IMR-90 (cell line): ENCODE measurements around the gene MCF2L2. TPM values are rescaled to one million over a fixed set of nuclear protein-coding genes. Genes with fewer than 3 reads are reported as not detected.

Experiments used
- ATAC-seq: fragments of 200-7000 bp; cut with Tn5 transposase; 2 replicates; pipeline ENCODE4 v1.9.1; 2020; ENCODE audit warnings: low read depth, mild to moderate bottlenecking, moderate library complexity
- BruUV-seq: library from RNA; stranded (reverse); fragments of 400-500 nt; replicated peaks from 2 replicates; lab custom pipeline; 2021; lab: Mats Ljungman, UMichigan
- CTCF ChIA-PET: fragments of 300-600 bp; formaldehyde crosslinking; extraction: SDS; loops from one replicate; lab custom pipeline; 2021; ENCODE audit warnings: antibody characterized with exemption; lab: Yijun Ruan, JAX
- POLR2A ChIA-PET: fragments of 300-600 bp; sonication (Branson Sonifier 250); formaldehyde crosslinking; loops from one replicate; lab custom pipeline; 2022; ENCODE audit warnings: antibody characterized with exemption; ENCODE audit not compliant: unreplicated experiment; lab: Charles Lee
- DNase-seq: peaks from one replicate; pipeline ENCODE4 v3.0.0; 2013
- H2AFZ ChIP-seq: replicated peaks from 2 replicates; pipeline ENCODE3; 2013; ENCODE audit warnings: low read length, mild to moderate bottlenecking; ENCODE audit not compliant: poor library complexity
- H2AK5ac ChIP-seq: 2 replicates; pipeline ENCODE4 v1.6.1; 2013; ENCODE audit warnings: low read depth, low read length, inconsistent platforms
- H2AK9ac ChIP-seq: replicated peaks from 2 replicates; pipeline ENCODE3; 2013; ENCODE audit warnings: mild to moderate bottlenecking, low read depth, low read length, moderate library complexity; ENCODE audit not compliant: poor library complexity
- H2BK120ac ChIP-seq: 2 replicates; pipeline ENCODE4 v1.6.1; 2013; ENCODE audit warnings: low read depth, low read length, inconsistent platforms
- H2BK15ac ChIP-seq: 3 replicates; pipeline ENCODE4 v1.6.1; 2013; ENCODE audit warnings: low read depth, low read length, inconsistent platforms
- H2BK20ac ChIP-seq: 2 replicates; pipeline ENCODE4 v1.6.1; 2013; ENCODE audit warnings: low read depth, mild to moderate bottlenecking, inconsistent platforms, low read length, moderate library complexity
- H2BK5ac ChIP-seq: 2 replicates; pipeline ENCODE4 v1.6.1; 2013; ENCODE audit warnings: mild to moderate bottlenecking, low read depth, low read length, inconsistent platforms; ENCODE audit not compliant: poor library complexity, severe bottlenecking
- H3K14ac ChIP-seq: replicated peaks from 2 replicates; pipeline ENCODE4 v1.6.1; 2013; ENCODE audit warnings: low read depth, low read length, inconsistent platforms
- H3K18ac ChIP-seq: 2 replicates; pipeline ENCODE4 v1.6.1; 2013; ENCODE audit warnings: low read depth, low read length, control low read depth
- H3K23ac ChIP-seq: 2 replicates; pipeline ENCODE4 v1.6.1; 2013; ENCODE audit warnings: low read depth, low read length, inconsistent platforms
- H3K27ac ChIP-seq: 2 replicates; pipeline ENCODE4 v1.5.1; 2013; ENCODE audit warnings: mild to moderate bottlenecking, control low read depth, low read length; ENCODE audit not compliant: insufficient read depth
- H3K27me3 ChIP-seq: 2 replicates; pipeline ENCODE4 v1.6.1; 2013; ENCODE audit warnings: low read length; ENCODE audit not compliant: control insufficient read depth, insufficient read depth
- H3K36me3 ChIP-seq: 2 replicates; pipeline ENCODE4 v1.6.1; 2013; ENCODE audit warnings: low read length, mixed read lengths; ENCODE audit not compliant: control insufficient read depth, insufficient read depth
- H3K4ac ChIP-seq: 2 replicates; pipeline ENCODE4 v1.6.1; 2013; ENCODE audit warnings: low read depth, low read length, inconsistent platforms
- H3K4me1 ChIP-seq: 2 replicates; pipeline ENCODE4 v1.6.1; 2013; ENCODE audit warnings: low read length, mixed read lengths; ENCODE audit not compliant: control insufficient read depth, insufficient read depth
- H3K4me2 ChIP-seq: 2 replicates; pipeline ENCODE4 v1.6.1; 2013; ENCODE audit warnings: low read depth, mild to moderate bottlenecking, control low read depth, low read length, moderate library complexity
- H3K4me3 ChIP-seq: 2 replicates; pipeline ENCODE4 v1.5.1; 2013; ENCODE audit warnings: low read depth, mild to moderate bottlenecking, control low read depth, low read length, moderate library complexity; ENCODE audit not compliant: insufficient read depth
- H3K56ac ChIP-seq: 2 replicates; pipeline ENCODE4 v1.6.1; 2013; ENCODE audit warnings: low read length, inconsistent platforms; ENCODE audit not compliant: insufficient read depth; ENCODE audit errors: extremely low read depth
- H3K79me1 ChIP-seq, 2 experiments: 2 replicates each; pipeline ENCODE4 v1.6.1; 2013; ENCODE audit warnings: low read length in 2 of 2, inconsistent platforms in 1 of 2, low read depth in 1 of 2
- H3K9ac ChIP-seq: 2 replicates; pipeline ENCODE4 v1.6.1; 2013; ENCODE audit warnings: low read depth, low read length, control low read depth
- H3K9me1 ChIP-seq: 2 replicates; pipeline ENCODE4 v1.6.1; 2013; ENCODE audit warnings: low read length, inconsistent platforms; ENCODE audit not compliant: insufficient read depth
- H3K9me3 ChIP-seq: 2 replicates; pipeline ENCODE4 v1.6.1; 2013; ENCODE audit warnings: low read length; ENCODE audit not compliant: control insufficient read depth, insufficient read depth
- H4K20me1 ChIP-seq: 2 replicates; pipeline ENCODE4 v1.6.1; 2013; ENCODE audit warnings: low read length, inconsistent platforms; ENCODE audit not compliant: insufficient read depth
- H4K5ac ChIP-seq: 2 replicates; pipeline ENCODE4 v1.6.1; 2013; ENCODE audit warnings: mild to moderate bottlenecking, low read depth, low read length, control low read depth
- H4K8ac ChIP-seq, 2 experiments: 2 replicates each; pipeline ENCODE4 v1.6.1; 2013; ENCODE audit warnings: low read depth in 2 of 2, low read length in 2 of 2, control low read depth in 1 of 2, inconsistent platforms in 1 of 2
- H4K91ac ChIP-seq: 2 replicates; pipeline ENCODE4 v1.6.1; 2013; ENCODE audit warnings: low read depth, low read length, inconsistent platforms; ENCODE audit not compliant: insufficient read depth
- BHLHE40 ChIP-seq: fragments of 150-350 bp; IDR thresholded peaks from 2 replicates; pipeline ENCODE4 v1.6.1; 2016; ENCODE audit warnings: mild to moderate bottlenecking, low read depth, low read length
- WGBS, 2 experiments: methylation state at CpG; one replicate each; pipeline versions ENCODE4 v1.1.5 to v1.1.7; 2013; ENCODE audit warnings: missing lambda C conversion rate in 2 of 2; ENCODE audit not compliant: insufficient read length in 1 of 2; ENCODE audit errors: extremely low coverage in 2 of 2; 5-methylcytosine and 5-hydroxymethylcytosine counted together
- dilution Hi-C: fragments of 300-500 bp; cut with HindIII; formaldehyde crosslinking; loops from one replicate; pipeline ENCODE4 v1.14.3; 2018; ENCODE audit warnings: low sequenced_read_pairs; ENCODE audit not compliant: unreplicated experiment
- in situ Hi-C: fragments of 300-500 bp; cut with MboI; formaldehyde crosslinking; loops from 3 replicates; pipeline ENCODE4 v1.14.3; 2019; ENCODE audit warnings: low sequenced_read_pairs, inconsistent platforms, mixed read lengths
- intact Hi-C: fragments of 100-400 bp; cut with micrococcal nuclease; formaldehyde crosslinking; loops from 2 replicates; pipeline ENCODE4 v1.10.0; 2022
- polyA plus RNA-seq, 3 experiments: library from polyadenylated mRNA; depleted of rRNA; stranded (reverse); fragments of >200 nt; gene quantifications; 2 replicates each; pipeline ENCODE4 v1.2.3, GENCODE V29; 2012; ENCODE audit warnings: low replicate concordance in 1 of 3
- total RNA-seq: library from RNA; depleted of rRNA; stranded (reverse); fragments of >200 nt; gene quantifications from 2 replicates; pipeline ENCODE4 v1.2.3, GENCODE V29; 2012

Gene MCF2L2
- total and polyA plus RNA-seq, 2 of the 4 experiments (the other 2 are of a cell fraction) = under 0.01 TPM; not detected in 1

- Histone ChIP-seq H3K56ac (no peak overlapping the region), H3K4ac (no peak overlapping the region), H3K14ac (no peak overlapping the region), H3K27ac (no peak overlapping the region), H4K8ac (no peak overlapping the region), H3K4me3 (no peak overlapping the region), H2BK5ac (no peak overlapping the region), H3K4me1 (no peaks in the 10 kb centered on the region), H2BK20ac (no peak overlapping the region), H3K36me3 (no peaks in the 10 kb centered on the region), H2AK9ac (no peak overlapping the region), H4K91ac (no peak overlapping the region), H3K79me1 (no peaks in the 10 kb centered on the region), H3K27me3 (peaks cover 60% of the 10 kb centered on the region), H4K20me1 (no peaks in the 10 kb centered on the region), H2BK15ac (no peak overlapping the region), H2BK120ac (no peak overlapping the region), H3K23ac (no peak overlapping the region), H4K5ac (no peak overlapping the region), H3K18ac (no peak overlapping the region), H3K4me2 (no peak overlapping the region), H2AFZ (no peak overlapping the region), H2AK5ac (no peak overlapping the region), H3K9me1 (no peaks in the 10 kb centered on the region), H3K9me3 (peaks cover 2% of the 10 kb centered on the region; the same call in 1 of the 2 replicates), H3K9ac (no peak overlapping the region)
- dilution Hi-C loops (no loop called here), intact Hi-C loops (no loop called here), in situ Hi-C loops (no loop called here)
- no peak for ATAC-seq
- CTCF ChIA-PET = no interaction called here
- DNase-seq = no peak
- POLR2A ChIA-PET = no interaction called here
- no TSS peak for BruUV-seq
- 0% methylated on average over 1 of the region's 9 CpGs; no CpG with 5 or more reads in 1 of the 2 experiments for WGBS, 2 experiments
- TF ChIP-seq BHLHE40 = no peak
These were observed 6.1 kb upstream of the MCF2L2 start for GRCh38 chr3:183434503-183434902.
